Dedifferentiated amniotic fluid mesenchymal stem cell (primary cell): ENCODE measurements around the gene DDX49.
"Not testable (repeated sequence)": the region's sequence is repeated elsewhere in the genome, so short reads cannot be mapped to it uniquely, and the experiment has no call there.

Experiments used
- DNase-seq: peaks from one replicate; pipeline ENCODE4 v3.0.0-alpha.2; 2016; ENCODE audit errors: extremely low spot score

The DDX49 gene

GRCh38 chr19:18908917-18909619 lies 10.4 kb upstream of the DDX49 start:
- no peak for DNase-seq

GRCh38 chr19:18910010-18910409 lies 9.5 kb upstream of the DDX49 start:
- DNase-seq: no peak

GRCh38 chr19:18910801-18911436 lies 8.6 kb upstream of the DDX49 start:
- DNase-seq: no peak

- DNase-seq: no peak
Measured at GRCh38 chr19:18912933-18913332, 6.6 kb upstream of the DDX49 start.

- no peak for DNase-seq
Measured at GRCh38 chr19:18913466-18913865, 6.0 kb upstream of the DDX49 start.

GRCh38 chr19:18915639-18916038 lies 3.9 kb upstream of the DDX49 start:
- DNase-seq: no peak

- not testable (repeated sequence) for DNase-seq
Measured at GRCh38 chr19:18917593-18917992, 1.9 kb upstream of the DDX49 start.

- no peak for DNase-seq
Measured at GRCh38 chr19:18919900-18920214, 342 bp downstream of the DDX49 start.

GRCh38 chr19:18920400-18920799 lies 885 bp downstream of the DDX49 start:
- DNase-seq: no peak

- DNase-seq: no peak
Measured at GRCh38 chr19:18921593-18921992, 2.1 kb downstream of the DDX49 start.

- no peak for DNase-seq
Measured at GRCh38 chr19:18922228-18922985, 2.9 kb downstream of the DDX49 start.

GRCh38 chr19:18924684-18925213 lies 5.2 kb downstream of the DDX49 start:
- no peak for DNase-seq

GRCh38 chr19:18928018-18928805 lies 8.7 kb downstream of the DDX49 start:
- DNase-seq: no peak

- DNase-seq: no peak
Measured at GRCh38 chr19:18929311-18929710, 9.8 kb downstream of the DDX49 start.

- no peak for DNase-seq
Measured at GRCh38 chr19:18931316-18932162, 12.0 kb downstream of the DDX49 start.

GRCh38 chr19:18932216-18932841 lies 12.8 kb downstream of the DDX49 start:
- no peak for DNase-seq

- no peak for DNase-seq
Measured at GRCh38 chr19:18933297-18933696, 13.8 kb downstream of the DDX49 start.

GRCh38 chr19:18939163-18939562 lies 19.6 kb downstream of the DDX49 start:
- DNase-seq: no peak

GRCh38 chr19:18939922-18940768 lies 20.6 kb downstream of the DDX49 start:
- no peak for DNase-seq
